ENCODE results near the gene MIB1.

The MIB1 gene

GRCh38 chr18:21798126-21798525 is 57.5 kb downstream of the MIB1 start:
- no peak for DNase-seq
- in situ Hi-C loops (cut with HindIII; ENCODE audit: low pct_ligation_motif_present, low pct_unique_long_range_greater_than_20kb, low sequenced_read_pairs) = no loop called here

- in situ Hi-C loops (cut with HindIII; ENCODE audit: low pct_ligation_motif_present, low pct_unique_long_range_greater_than_20kb, low sequenced_read_pairs) = no loop called here
- no peak for DNase-seq
Observed at GRCh38 chr18:21799721-21800120, 59.1 kb downstream of the MIB1 start.

- in situ Hi-C loops (cut with HindIII; ENCODE audit: low pct_ligation_motif_present, low pct_unique_long_range_greater_than_20kb, low sequenced_read_pairs) = no loop called here
- DNase-seq = no peak
Observed at GRCh38 chr18:21803495-21803894, 62.9 kb downstream of the MIB1 start.

- in situ Hi-C loops (cut with HindIII; ENCODE audit: low pct_ligation_motif_present, low pct_unique_long_range_greater_than_20kb, low sequenced_read_pairs) = no loop called here
- DNase-seq = no peak
Observed at GRCh38 chr18:21805771-21806366, 65.3 kb downstream of the MIB1 start.

GRCh38 chr18:21808185-21808584 is 67.6 kb downstream of the MIB1 start:
- in situ Hi-C loops (cut with HindIII; ENCODE audit: low pct_ligation_motif_present, low pct_unique_long_range_greater_than_20kb, low sequenced_read_pairs) = no loop called here
- no peak for DNase-seq

GRCh38 chr18:21809725-21810124 is 69.1 kb downstream of the MIB1 start:
- in situ Hi-C loops (cut with HindIII; ENCODE audit: low pct_ligation_motif_present, low pct_unique_long_range_greater_than_20kb, low sequenced_read_pairs) = no loop called here
- no peak for DNase-seq

GRCh38 chr18:21815101-21815500 is 74.5 kb downstream of the MIB1 start:
- no peak for DNase-seq
- in situ Hi-C loops (cut with HindIII; ENCODE audit: low pct_ligation_motif_present, low pct_unique_long_range_greater_than_20kb, low sequenced_read_pairs) = no loop called here

GRCh38 chr18:21820033-21820810 is 79.6 kb downstream of the MIB1 start:
- peak; percentile 25 for DNase-seq

GRCh38 chr18:21820811-21821143 is 80.2 kb downstream of the MIB1 start:
- no peak for DNase-seq
- in situ Hi-C loops (cut with HindIII; ENCODE audit: low pct_ligation_motif_present, low pct_unique_long_range_greater_than_20kb, low sequenced_read_pairs) = no loop called here

More at GRCh38 chr18:21820033-21820810, 79.6 kb downstream of the MIB1 start:
- in situ Hi-C loops (cut with HindIII; ENCODE audit: low pct_ligation_motif_present, low pct_unique_long_range_greater_than_20kb, low sequenced_read_pairs) = no loop called here

- DNase-seq = no peak
- in situ Hi-C loops (cut with HindIII; ENCODE audit: low pct_ligation_motif_present, low pct_unique_long_range_greater_than_20kb, low sequenced_read_pairs) = no loop called here
Observed at GRCh38 chr18:21823848-21824247, 83.3 kb downstream of the MIB1 start.

- DNase-seq = no peak
- in situ Hi-C loops (cut with HindIII; ENCODE audit: low pct_ligation_motif_present, low pct_unique_long_range_greater_than_20kb, low sequenced_read_pairs) = no loop called here
Observed at GRCh38 chr18:21826196-21826595, 85.6 kb downstream of the MIB1 start.

- DNase-seq = no peak
- in situ Hi-C loops (cut with HindIII; ENCODE audit: low pct_ligation_motif_present, low pct_unique_long_range_greater_than_20kb, low sequenced_read_pairs) = no loop called here
Observed at GRCh38 chr18:21826641-21827302, 86.2 kb downstream of the MIB1 start.

GRCh38 chr18:21830532-21830931 is 89.9 kb downstream of the MIB1 start:
- DNase-seq = no peak
- in situ Hi-C loops (cut with HindIII; ENCODE audit: low pct_ligation_motif_present, low pct_unique_long_range_greater_than_20kb, low sequenced_read_pairs) = no loop called here

GRCh38 chr18:21831413-21831831 is 90.8 kb downstream of the MIB1 start:
- DNase-seq = no peak
- in situ Hi-C loops (cut with HindIII; ENCODE audit: low pct_ligation_motif_present, low pct_unique_long_range_greater_than_20kb, low sequenced_read_pairs) = no loop called here

GRCh38 chr18:21833604-21834298 is 93.2 kb downstream of the MIB1 start:
- in situ Hi-C loops (cut with HindIII; ENCODE audit: low pct_ligation_motif_present, low pct_unique_long_range_greater_than_20kb, low sequenced_read_pairs) = no loop called here
- DNase-seq = no peak

GRCh38 chr18:21834299-21834660 is 93.7 kb downstream of the MIB1 start:
- no peak for DNase-seq

GRCh38 chr18:21841570-21841969 is 101.0 kb downstream of the MIB1 start:
- in situ Hi-C loops (cut with HindIII; ENCODE audit: low pct_ligation_motif_present, low pct_unique_long_range_greater_than_20kb, low sequenced_read_pairs) = no loop called here
- no peak for DNase-seq

More at GRCh38 chr18:21834299-21834660, 93.7 kb downstream of the MIB1 start:
- in situ Hi-C loops (cut with HindIII; ENCODE audit: low pct_ligation_motif_present, low pct_unique_long_range_greater_than_20kb, low sequenced_read_pairs) = no loop called here

- no peak for DNase-seq
- in situ Hi-C loops (cut with HindIII; ENCODE audit: low pct_ligation_motif_present, low pct_unique_long_range_greater_than_20kb, low sequenced_read_pairs) = no loop called here
Observed at GRCh38 chr18:21843341-21843740, 102.7 kb downstream of the MIB1 start.

- DNase-seq = no peak
- in situ Hi-C loops (cut with HindIII; ENCODE audit: low pct_ligation_motif_present, low pct_unique_long_range_greater_than_20kb, low sequenced_read_pairs) = no loop called here
Observed at GRCh38 chr18:21851327-21851961, 110.9 kb downstream of the MIB1 start.
